IMR-90 (cell line): ENCODE measurements around the gene SLX4IP. TPM values are rescaled to one million over a fixed set of nuclear protein-coding genes. Genes with fewer than 3 reads are reported as not detected.

Source experiments
- ATAC-seq: fragments of 200-7000 bp; cut with Tn5 transposase; 2 replicates; pipeline ENCODE4 v1.9.1; 2020; ENCODE audit warnings: low read depth, mild to moderate bottlenecking, moderate library complexity
- BruUV-seq: library from RNA; stranded (reverse); fragments of 400-500 nt; replicated peaks from 2 replicates; lab custom pipeline; 2021; lab: Mats Ljungman, UMichigan
- CTCF ChIA-PET: fragments of 300-600 bp; formaldehyde crosslinking; extraction: SDS; loops from one replicate; lab custom pipeline; 2021; ENCODE audit warnings: antibody characterized with exemption; lab: Yijun Ruan, JAX
- POLR2A ChIA-PET: fragments of 300-600 bp; sonication (Branson Sonifier 250); formaldehyde crosslinking; loops from one replicate; lab custom pipeline; 2022; ENCODE audit warnings: antibody characterized with exemption; ENCODE audit not compliant: unreplicated experiment; lab: Charles Lee
- DNase-seq: peaks from one replicate; pipeline ENCODE4 v3.0.0; 2013
- H2AFZ ChIP-seq: replicated peaks from 2 replicates; pipeline ENCODE3; 2013; ENCODE audit warnings: low read length, mild to moderate bottlenecking; ENCODE audit not compliant: poor library complexity
- H2AK5ac ChIP-seq: 2 replicates; pipeline ENCODE4 v1.6.1; 2013; ENCODE audit warnings: low read depth, low read length, inconsistent platforms
- H2AK9ac ChIP-seq: replicated peaks from 2 replicates; pipeline ENCODE3; 2013; ENCODE audit warnings: mild to moderate bottlenecking, low read depth, low read length, moderate library complexity; ENCODE audit not compliant: poor library complexity
- H2BK120ac ChIP-seq: 2 replicates; pipeline ENCODE4 v1.6.1; 2013; ENCODE audit warnings: low read depth, low read length, inconsistent platforms
- H2BK15ac ChIP-seq: 3 replicates; pipeline ENCODE4 v1.6.1; 2013; ENCODE audit warnings: low read depth, low read length, inconsistent platforms
- H2BK20ac ChIP-seq: 2 replicates; pipeline ENCODE4 v1.6.1; 2013; ENCODE audit warnings: low read depth, mild to moderate bottlenecking, inconsistent platforms, low read length, moderate library complexity
- H2BK5ac ChIP-seq: 2 replicates; pipeline ENCODE4 v1.6.1; 2013; ENCODE audit warnings: mild to moderate bottlenecking, low read depth, low read length, inconsistent platforms; ENCODE audit not compliant: poor library complexity, severe bottlenecking
- H3K14ac ChIP-seq: replicated peaks from 2 replicates; pipeline ENCODE4 v1.6.1; 2013; ENCODE audit warnings: low read depth, low read length, inconsistent platforms
- H3K18ac ChIP-seq: 2 replicates; pipeline ENCODE4 v1.6.1; 2013; ENCODE audit warnings: low read depth, low read length, control low read depth
- H3K23ac ChIP-seq: 2 replicates; pipeline ENCODE4 v1.6.1; 2013; ENCODE audit warnings: low read depth, low read length, inconsistent platforms
- H3K27ac ChIP-seq: 2 replicates; pipeline ENCODE4 v1.5.1; 2013; ENCODE audit warnings: mild to moderate bottlenecking, control low read depth, low read length; ENCODE audit not compliant: insufficient read depth
- H3K27me3 ChIP-seq: 2 replicates; pipeline ENCODE4 v1.6.1; 2013; ENCODE audit warnings: low read length; ENCODE audit not compliant: control insufficient read depth, insufficient read depth
- H3K36me3 ChIP-seq: 2 replicates; pipeline ENCODE4 v1.6.1; 2013; ENCODE audit warnings: low read length, mixed read lengths; ENCODE audit not compliant: control insufficient read depth, insufficient read depth
- H3K4ac ChIP-seq: 2 replicates; pipeline ENCODE4 v1.6.1; 2013; ENCODE audit warnings: low read depth, low read length, inconsistent platforms
- H3K4me1 ChIP-seq: 2 replicates; pipeline ENCODE4 v1.6.1; 2013; ENCODE audit warnings: low read length, mixed read lengths; ENCODE audit not compliant: control insufficient read depth, insufficient read depth
- H3K4me2 ChIP-seq: 2 replicates; pipeline ENCODE4 v1.6.1; 2013; ENCODE audit warnings: low read depth, mild to moderate bottlenecking, control low read depth, low read length, moderate library complexity
- H3K4me3 ChIP-seq: 2 replicates; pipeline ENCODE4 v1.5.1; 2013; ENCODE audit warnings: low read depth, mild to moderate bottlenecking, control low read depth, low read length, moderate library complexity; ENCODE audit not compliant: insufficient read depth
- H3K56ac ChIP-seq: 2 replicates; pipeline ENCODE4 v1.6.1; 2013; ENCODE audit warnings: low read length, inconsistent platforms; ENCODE audit not compliant: insufficient read depth; ENCODE audit errors: extremely low read depth
- H3K79me1 ChIP-seq, 2 experiments: 2 replicates each; pipeline ENCODE4 v1.6.1; 2013; ENCODE audit warnings: low read length in 2 of 2, inconsistent platforms in 1 of 2, low read depth in 1 of 2
- H3K9ac ChIP-seq: 2 replicates; pipeline ENCODE4 v1.6.1; 2013; ENCODE audit warnings: low read depth, low read length, control low read depth
- H3K9me1 ChIP-seq: 2 replicates; pipeline ENCODE4 v1.6.1; 2013; ENCODE audit warnings: low read length, inconsistent platforms; ENCODE audit not compliant: insufficient read depth
- H3K9me3 ChIP-seq: 2 replicates; pipeline ENCODE4 v1.6.1; 2013; ENCODE audit warnings: low read length; ENCODE audit not compliant: control insufficient read depth, insufficient read depth
- H4K20me1 ChIP-seq: 2 replicates; pipeline ENCODE4 v1.6.1; 2013; ENCODE audit warnings: low read length, inconsistent platforms; ENCODE audit not compliant: insufficient read depth
- H4K5ac ChIP-seq: 2 replicates; pipeline ENCODE4 v1.6.1; 2013; ENCODE audit warnings: mild to moderate bottlenecking, low read depth, low read length, control low read depth
- H4K8ac ChIP-seq, 2 experiments: 2 replicates each; pipeline ENCODE4 v1.6.1; 2013; ENCODE audit warnings: low read depth in 2 of 2, low read length in 2 of 2, control low read depth in 1 of 2, inconsistent platforms in 1 of 2
- H4K91ac ChIP-seq: 2 replicates; pipeline ENCODE4 v1.6.1; 2013; ENCODE audit warnings: low read depth, low read length, inconsistent platforms; ENCODE audit not compliant: insufficient read depth
- BHLHE40 ChIP-seq: fragments of 150-350 bp; IDR thresholded peaks from 2 replicates; pipeline ENCODE4 v1.6.1; 2016; ENCODE audit warnings: mild to moderate bottlenecking, low read depth, low read length
- CEBPB ChIP-seq: IDR thresholded peaks from 2 replicates; pipeline ENCODE4 v1.6.1; 2012; ENCODE audit warnings: low read depth, low read length, improper control_type of control experiment
- CTCF ChIP-seq: conservative IDR thresholded peaks from 2 replicates; pipeline ENCODE4 v1.5.1; 2012; ENCODE audit warnings: mild to moderate bottlenecking, low read depth, low read length, improper control_type of control experiment
- FOS ChIP-seq: fragments of 150-350 bp; IDR thresholded peaks from 2 replicates; pipeline ENCODE4 v1.6.1; 2016; ENCODE audit warnings: low read depth, low read length
- MAFK ChIP-seq: IDR thresholded peaks from 2 replicates; pipeline ENCODE4 v1.6.1; 2012; ENCODE audit warnings: low read depth, low read length, improper control_type of control experiment
- MAZ ChIP-seq: IDR thresholded peaks from 2 replicates; pipeline ENCODE4 v1.6.1; 2012; ENCODE audit warnings: low read depth, mild to moderate bottlenecking, low read length, improper control_type of control experiment, moderate library complexity, borderline replicate concordance
- RCOR1 ChIP-seq: IDR thresholded peaks from 2 replicates; pipeline ENCODE4 v1.6.1; 2012; ENCODE audit warnings: mild to moderate bottlenecking, low read length, improper control_type of control experiment; ENCODE audit not compliant: insufficient replicate concordance
- RFX5 ChIP-seq: IDR thresholded peaks from 2 replicates; pipeline ENCODE4 v1.8.0; 2012; ENCODE audit warnings: low read depth, mild to moderate bottlenecking, low read length, moderate library complexity
- WGBS, 2 experiments: methylation state at CpG; one replicate each; pipeline versions ENCODE4 v1.1.5 to v1.1.7; 2013; ENCODE audit warnings: missing lambda C conversion rate in 2 of 2; ENCODE audit not compliant: insufficient read length in 1 of 2; ENCODE audit errors: extremely low coverage in 2 of 2; 5-methylcytosine and 5-hydroxymethylcytosine counted together
- dilution Hi-C: fragments of 300-500 bp; cut with HindIII; formaldehyde crosslinking; loops from one replicate; pipeline ENCODE4 v1.14.3; 2018; ENCODE audit warnings: low sequenced_read_pairs; ENCODE audit not compliant: unreplicated experiment
- in situ Hi-C: fragments of 300-500 bp; cut with MboI; formaldehyde crosslinking; loops from 3 replicates; pipeline ENCODE4 v1.14.3; 2019; ENCODE audit warnings: low sequenced_read_pairs, inconsistent platforms, mixed read lengths
- intact Hi-C: fragments of 100-400 bp; cut with micrococcal nuclease; formaldehyde crosslinking; loops from 2 replicates; pipeline ENCODE4 v1.10.0; 2022
- polyA plus RNA-seq, 3 experiments: library from polyadenylated mRNA; depleted of rRNA; stranded (reverse); fragments of >200 nt; gene quantifications; 2 replicates each; pipeline ENCODE4 v1.2.3, GENCODE V29; 2012; ENCODE audit warnings: low replicate concordance in 1 of 3
- total RNA-seq: library from RNA; depleted of rRNA; stranded (reverse); fragments of >200 nt; gene quantifications from 2 replicates; pipeline ENCODE4 v1.2.3, GENCODE V29; 2012
- TF ChIP-seq, protein P1 (sequence below): fragments of 150-350 bp; IDR thresholded peaks from 2 replicates; pipeline ENCODE4 v1.6.1; 2016; ENCODE audit warnings: low read depth, mild to moderate bottlenecking, low read length, moderate library complexity, borderline replicate concordance

The SLX4IP gene
- total and polyA plus RNA-seq, 2 of the 4 experiments (the other 2 are of a cell fraction), result 1.3 to 5.9 TPM

GRCh38 chr20:10492844-10493243 lies 57.7 kb downstream of the SLX4IP start:
- H2AK5ac ChIP-seq, result no peak overlapping the region
- intact Hi-C loops (no loop called here), in situ Hi-C loops (no loop called here), dilution Hi-C loops (no loop called here)
- no TSS peak for BruUV-seq
- no peak overlapping the region for H2BK15ac ChIP-seq
- H2BK20ac ChIP-seq, result no peak overlapping the region
- H3K4ac ChIP-seq, result no peak overlapping the region
- no peak overlapping the region for H3K23ac ChIP-seq
- H2AK9ac ChIP-seq, result no peak overlapping the region
- no peak overlapping the region for H4K8ac ChIP-seq
- no peak overlapping the region for H2AFZ ChIP-seq
- H3K9me1 ChIP-seq, result no peaks in the 10 kb centered on the region
- H2BK120ac ChIP-seq, result no peak overlapping the region
- H3K4me3 ChIP-seq, result no peak overlapping the region
- H3K27me3 ChIP-seq, result no peaks in the 10 kb centered on the region
- no peak overlapping the region for H3K27ac ChIP-seq
- H3K4me1 ChIP-seq, result no peaks in the 10 kb centered on the region
- H3K4me2 ChIP-seq, result no peak overlapping the region
- H3K36me3 ChIP-seq, result no peaks in the 10 kb centered on the region
- DNase-seq, result no peak
- H4K91ac ChIP-seq, result no peak overlapping the region
- no peaks in the 10 kb centered on the region for H4K20me1 ChIP-seq
- H2BK5ac ChIP-seq, result no peak overlapping the region
- H3K9me3 ChIP-seq, result no peaks in the 10 kb centered on the region
- no peak for ATAC-seq
- H3K14ac ChIP-seq, result no peak overlapping the region
- H4K5ac ChIP-seq, result no peak overlapping the region
- no peak overlapping the region for H3K56ac ChIP-seq
- peaks cover 8 to 9% of the 10 kb centered on the region in 2 experiments; a peak in 2 of 4 replicates for H3K79me1 ChIP-seq
- TF ChIP-seq RCOR1 (no peak), CEBPB (no peak), BHLHE40 (no peak), CTCF (no peak), MAFK (no peak), FOS (no peak), RFX5 (no peak), MAZ (no peak)
- TF ChIP-seq, protein P1, sequence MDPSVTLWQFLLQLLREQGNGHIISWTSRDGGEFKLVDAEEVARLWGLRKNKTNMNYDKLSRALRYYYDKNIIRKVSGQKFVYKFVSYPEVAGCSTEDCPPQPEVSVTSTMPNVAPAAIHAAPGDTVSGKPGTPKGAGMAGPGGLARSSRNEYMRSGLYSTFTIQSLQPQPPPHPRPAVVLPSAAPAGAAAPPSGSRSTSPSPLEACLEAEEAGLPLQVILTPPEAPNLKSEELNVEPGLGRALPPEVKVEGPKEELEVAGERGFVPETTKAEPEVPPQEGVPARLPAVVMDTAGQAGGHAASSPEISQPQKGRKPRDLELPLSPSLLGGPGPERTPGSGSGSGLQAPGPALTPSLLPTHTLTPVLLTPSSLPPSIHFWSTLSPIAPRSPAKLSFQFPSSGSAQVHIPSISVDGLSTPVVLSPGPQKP, result no peak
- no CpG with 5 or more reads among the region's 2 CpGs for WGBS, 2 experiments
- no peak overlapping the region for H3K9ac ChIP-seq
- no peak overlapping the region for H3K18ac ChIP-seq
- POLR2A ChIA-PET, result no interaction called here
- CTCF ChIA-PET, result no interaction called here
